GM18505 (cell line): ENCODE measurements around the gene HS1BP3.

Experiments used
- ATAC-seq: cut with Tn5 transposase; IDR thresholded peaks from one replicate; pipeline ENCODE4 v1.9.1; 2021; ENCODE audit not compliant: unreplicated experiment
- POLR2A ChIP-seq: IDR thresholded peaks from 4 replicates; pipeline ENCODE4 v1.6.1; 2011; ENCODE audit warnings: borderline replicate concordance; ENCODE audit not compliant: insufficient read depth, insufficient read length; ENCODE audit errors: extremely low read depth

HS1BP3 gene

GRCh38 chr2:20615466-20616241 lies 35.2 kb downstream of the HS1BP3 start:
- no peak for ATAC-seq
- TF ChIP-seq POLR2A = no peak

DNA sequence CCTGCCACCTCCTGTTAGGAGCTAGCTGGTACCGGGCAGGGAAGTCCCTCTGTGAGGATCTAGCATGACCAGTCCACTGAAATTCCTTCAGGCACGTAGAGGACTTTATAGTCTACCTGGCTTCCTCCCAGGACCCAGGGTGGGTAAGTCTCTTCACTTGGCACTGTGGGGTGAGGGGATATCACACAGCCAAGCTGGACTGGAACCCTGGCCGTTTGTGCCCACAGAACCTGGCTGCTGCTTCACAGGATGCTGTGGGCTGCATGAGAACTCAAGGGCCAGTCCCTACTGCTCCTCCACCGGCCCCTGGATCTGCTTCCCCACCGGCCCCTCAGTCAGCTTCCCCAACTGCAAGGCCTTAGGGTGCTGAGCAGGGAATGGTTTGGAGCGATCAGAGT lies 35.8 kb downstream of the HS1BP3 start:
- no peak for ATAC-seq
- no peak for TF ChIP-seq POLR2A

GRCh38 chr2:20614201-20615067 lies 36.5 kb downstream of the HS1BP3 start:
- no peak for ATAC-seq
- no peak for TF ChIP-seq POLR2A

- no peak for ATAC-seq
- TF ChIP-seq POLR2A = no peak
These were observed 37.7 kb downstream of the HS1BP3 start for GRCh38 chr2:20612925-20613916.

GRCh38 chr2:20611844-20612356 lies 39.0 kb downstream of the HS1BP3 start:
- no peak for ATAC-seq
- TF ChIP-seq POLR2A = no peak

DNA sequence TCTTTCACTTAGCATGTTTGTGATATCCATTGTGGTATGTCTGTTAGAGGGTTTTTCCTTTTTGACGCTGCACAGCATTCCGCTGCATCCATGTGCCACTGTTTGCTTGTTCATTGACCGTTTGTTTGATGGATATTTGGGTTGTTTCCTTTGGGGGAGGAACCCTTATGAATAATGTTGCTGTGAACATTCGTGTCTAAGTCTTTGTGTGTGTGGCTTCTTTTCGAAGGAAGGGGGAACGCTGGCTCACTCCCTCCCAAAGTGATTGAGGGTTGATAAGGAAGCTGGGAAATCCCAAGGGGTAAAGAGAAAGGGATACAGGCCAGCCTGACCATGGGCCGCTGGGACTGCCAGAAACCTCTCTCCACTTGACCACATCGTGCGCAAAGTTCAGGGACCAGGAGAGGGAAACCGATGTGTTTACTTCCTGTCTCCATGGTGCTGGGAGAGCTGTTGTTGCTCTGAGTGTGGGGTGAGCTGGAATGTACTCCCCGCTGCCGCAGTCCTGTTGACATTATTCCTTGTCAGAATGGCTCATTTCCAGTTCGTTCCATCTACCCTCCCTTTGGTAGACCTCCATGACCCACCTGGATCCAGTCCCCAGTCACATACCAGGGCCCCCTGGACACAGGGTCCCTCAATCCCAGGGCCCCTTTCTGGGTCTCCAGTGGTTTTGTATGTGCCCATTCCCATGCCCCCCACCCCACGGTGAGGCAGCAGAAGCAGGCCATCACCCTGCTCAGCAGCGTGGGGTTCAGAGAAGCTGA lies 39.6 kb downstream of the HS1BP3 start:
- ATAC-seq = no peak
- no peak for TF ChIP-seq POLR2A

- no peak for TF ChIP-seq POLR2A
- ATAC-seq = no peak
These were observed 40.9 kb downstream of the HS1BP3 start for GRCh38 chr2:20609995-20610357.

- no peak for ATAC-seq
- TF ChIP-seq POLR2A = no peak
These were observed 41.4 kb downstream of the HS1BP3 start for GRCh38 chr2:20609349-20609994.

DNA sequence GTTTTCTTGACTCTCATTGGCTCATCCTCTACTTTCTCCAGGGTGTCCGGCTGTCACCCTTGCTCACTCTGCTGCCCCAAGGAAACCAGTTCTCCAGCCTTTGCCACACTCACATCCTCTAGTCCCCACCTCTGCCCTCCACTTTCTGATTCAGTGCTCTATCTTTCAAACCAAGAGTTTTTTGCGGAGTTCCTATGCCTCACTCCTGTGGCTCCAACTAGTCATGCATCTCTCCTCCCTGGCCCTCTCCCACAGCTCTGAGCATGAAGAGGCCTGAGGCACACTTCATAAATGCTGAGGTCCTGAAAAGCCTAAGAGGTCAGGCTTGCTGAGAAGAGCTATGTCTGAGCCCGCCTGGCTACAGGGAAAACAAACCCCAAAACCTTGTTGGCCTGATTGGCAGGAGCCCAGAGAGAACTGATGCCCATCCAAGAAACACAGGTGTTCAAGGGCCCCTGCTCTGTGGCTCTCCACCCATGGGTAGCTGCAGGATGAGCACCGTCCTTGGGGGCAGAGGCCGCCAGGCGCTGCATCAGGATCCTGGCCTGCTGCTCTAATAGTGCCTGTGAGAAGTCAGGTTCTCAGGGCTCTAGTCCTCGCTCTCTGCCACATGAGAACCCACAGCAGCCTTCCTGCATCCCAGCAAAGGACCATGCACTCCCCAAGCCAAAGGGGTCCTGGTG lies 42.1 kb downstream of the HS1BP3 start:
- ATAC-seq = no peak
- TF ChIP-seq POLR2A = no peak

GRCh38 chr2:20607446-20607845 lies 43.5 kb downstream of the HS1BP3 start:
- no peak for TF ChIP-seq POLR2A

GRCh38 chr2:20606198-20606597 lies 44.7 kb downstream of the HS1BP3 start:
- ATAC-seq = no peak
- no peak for TF ChIP-seq POLR2A

More at GRCh38 chr2:20607446-20607845, 43.5 kb downstream of the HS1BP3 start:
- ATAC-seq = no peak
